Activated CD4-positive, alpha-beta T cell treated with anti-CD3 and anti-CD28 coated beads, Interleukin-2, amount 50 U/mL, for 1 hour (primary cell): ENCODE results near the gene BCL2L11.
"Not testable (repeated sequence)": the region's sequence is repeated elsewhere in the genome, so short reads cannot be mapped to it uniquely, and the experiment has no call there.

Experiments used
- DNase-seq: peaks from one replicate; pipeline ENCODE4 v3.0.0-alpha.2; 2020

The BCL2L11 gene

GRCh38 chr2:111120253-111121027, at the start of gene BCL2L11:
Gene BCL2L11, plus strand, starts transcription at chr2:111120914. Its CDS starts 2,832 bp downstream, at chr2:111123746.
- DNase-seq: peak; percentile 86

GRCh38 chr2:111071600-111072171, 49.0 kb upstream of the BCL2L11 start:
- DNase-seq: no peak

- no peak for DNase-seq
These were observed 48.4 kb upstream of the BCL2L11 start for GRCh38 chr2:111072220-111072871.

GRCh38 chr2:111082659-111083058, 38.1 kb upstream of the BCL2L11 start:
- DNase-seq: not testable (repeated sequence)

- DNase-seq: no peak
These were observed 28.9 kb upstream of the BCL2L11 start for GRCh38 chr2:111091811-111092211.

- no peak for DNase-seq
These were observed 26.0 kb upstream of the BCL2L11 start for GRCh38 chr2:111094691-111095090.

GRCh38 chr2:111095434-111095833, 25.3 kb upstream of the BCL2L11 start:
- no peak for DNase-seq

GRCh38 chr2:111099402-111099801, 21.3 kb upstream of the BCL2L11 start:
- DNase-seq: no peak

- DNase-seq: no peak
These were observed 20.5 kb upstream of the BCL2L11 start for GRCh38 chr2:111100087-111100764.

- no peak for DNase-seq
These were observed 19.9 kb upstream of the BCL2L11 start for GRCh38 chr2:111100765-111101162.

GRCh38 chr2:111101592-111101991, 19.1 kb upstream of the BCL2L11 start:
- DNase-seq: no peak

- DNase-seq: no peak
These were observed 18.5 kb upstream of the BCL2L11 start for GRCh38 chr2:111102216-111102615.

- DNase-seq: no peak
These were observed 14.8 kb upstream of the BCL2L11 start for GRCh38 chr2:111105926-111106325.

- no peak for DNase-seq
These were observed 14.0 kb upstream of the BCL2L11 start for GRCh38 chr2:111106706-111107105.

- DNase-seq: no peak
These were observed 11.9 kb upstream of the BCL2L11 start for GRCh38 chr2:111108745-111109271.

- no peak for DNase-seq
These were observed 9.5 kb upstream of the BCL2L11 start for GRCh38 chr2:111111101-111111755.

- DNase-seq: no peak
These were observed 6.9 kb upstream of the BCL2L11 start for GRCh38 chr2:111113838-111114237.

- no peak for DNase-seq
These were observed 4.5 kb upstream of the BCL2L11 start for GRCh38 chr2:111116011-111116746.

GRCh38 chr2:111116843-111117597, 3.7 kb upstream of the BCL2L11 start:
- DNase-seq: peak; percentile 61

GRCh38 chr2:111117598-111118480, 2.9 kb upstream of the BCL2L11 start:
- peak; percentile 6 for DNase-seq
